HK-2 (cell line): Measurements from ENCODE around the gene TBP.

Source experiments
- DNase-seq: peaks from one replicate; pipeline ENCODE4 v3.0.0-alpha.2; 2018; ENCODE audit not compliant: unreplicated experiment

TBP gene

DNA sequence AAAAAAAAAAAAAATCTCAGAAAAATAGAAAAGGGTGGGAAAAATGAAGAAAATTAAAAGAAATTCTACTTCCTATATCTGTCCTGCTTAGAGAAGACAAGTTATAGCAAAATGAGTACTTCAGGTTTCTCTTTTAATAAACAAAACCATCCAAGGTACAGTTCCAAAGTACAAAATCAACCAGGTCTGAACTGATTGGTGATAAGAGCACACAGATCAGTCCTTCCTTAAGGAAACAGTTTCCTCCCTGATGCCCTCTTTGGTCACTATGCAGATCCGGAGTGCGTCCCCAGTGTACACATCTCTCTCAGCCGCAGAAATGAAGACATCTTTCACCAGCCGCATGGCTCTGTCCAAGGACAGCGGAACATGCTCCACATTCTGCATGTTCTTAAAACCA lies 19.2 kb upstream of the TBP start:
- no peak for DNase-seq

GRCh38 chr6:170536671-170537070 lies 17.5 kb upstream of the TBP start:
- no peak for DNase-seq

DNA sequence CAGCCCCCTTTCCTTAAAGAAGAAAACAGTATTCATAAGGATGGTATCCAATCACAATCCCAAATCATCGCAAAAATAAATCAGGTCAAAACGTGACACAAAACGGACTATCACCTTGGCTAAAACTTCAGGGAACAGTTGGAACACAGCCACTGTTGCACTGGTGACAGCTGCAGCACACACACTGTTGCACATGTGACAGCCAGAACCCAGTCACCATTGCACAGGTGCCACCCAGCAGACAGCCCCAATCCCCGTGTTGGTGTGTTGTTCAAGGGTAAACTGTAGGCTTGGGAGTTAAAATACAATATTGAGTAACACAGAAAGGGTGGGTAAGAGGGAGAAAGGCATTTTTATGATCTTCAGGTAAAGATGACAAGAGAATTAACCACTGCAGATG lies 16.8 kb upstream of the TBP start:
- DNase-seq, result no peak

GRCh38 chr6:170542031-170542719 lies 12.0 kb upstream of the TBP start:
- DNase-seq, result no peak

- DNase-seq, result no peak
These were observed 8.8 kb upstream of the TBP start for GRCh38 chr6:170545405-170545804.

- peak; percentile 90 for DNase-seq
These were observed 1.2 kb upstream of the TBP start, which contains the start of gene PSMB1 for GRCh38 chr6:170552765-170553533. Gene PSMB1, minus strand, starts transcription at chr6:170553307. Its CDS starts 65 bp downstream, at chr6:170553242.

DNA sequence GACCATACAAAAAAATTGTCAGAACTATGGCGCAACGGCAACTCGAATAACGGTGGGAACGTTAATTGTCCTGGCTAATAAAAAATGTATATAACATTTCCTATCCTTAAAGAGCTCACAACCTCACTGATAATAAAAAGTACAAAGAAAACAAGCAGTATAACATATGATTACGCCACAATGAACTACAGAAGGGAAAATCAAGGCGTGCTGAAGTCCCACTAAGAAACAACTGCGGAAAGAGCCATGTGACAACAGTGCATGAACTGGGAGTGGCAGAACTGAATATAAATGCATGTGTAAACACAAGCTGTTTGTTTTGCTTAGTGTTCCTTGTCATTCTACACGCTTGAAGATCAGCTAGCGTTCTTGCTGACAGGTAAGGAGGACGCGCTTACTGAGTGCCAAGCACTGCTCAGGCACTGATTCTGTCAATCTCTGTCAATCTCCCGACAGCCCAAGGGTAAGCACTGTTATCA lies 596 bp upstream of the TBP start:
- DNase-seq, result no peak

DNA sequence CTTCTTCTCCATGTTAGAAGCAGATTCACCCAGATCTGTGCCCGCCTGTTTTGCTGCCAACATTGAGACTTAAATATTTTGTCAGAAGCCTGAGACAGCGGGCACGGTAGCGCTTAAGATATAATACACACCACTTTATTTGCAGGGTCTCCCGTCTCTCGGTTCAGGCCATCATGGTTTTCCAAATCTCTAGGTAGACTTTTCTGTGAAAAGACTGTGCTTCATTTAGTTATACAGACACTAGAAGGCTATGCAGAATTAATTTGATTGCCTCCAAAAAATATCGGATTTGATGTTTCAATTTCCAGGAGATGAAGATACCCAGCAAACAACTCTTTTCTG lies 598 bp downstream of the TBP start:
- DNase-seq, result no peak

DNA sequence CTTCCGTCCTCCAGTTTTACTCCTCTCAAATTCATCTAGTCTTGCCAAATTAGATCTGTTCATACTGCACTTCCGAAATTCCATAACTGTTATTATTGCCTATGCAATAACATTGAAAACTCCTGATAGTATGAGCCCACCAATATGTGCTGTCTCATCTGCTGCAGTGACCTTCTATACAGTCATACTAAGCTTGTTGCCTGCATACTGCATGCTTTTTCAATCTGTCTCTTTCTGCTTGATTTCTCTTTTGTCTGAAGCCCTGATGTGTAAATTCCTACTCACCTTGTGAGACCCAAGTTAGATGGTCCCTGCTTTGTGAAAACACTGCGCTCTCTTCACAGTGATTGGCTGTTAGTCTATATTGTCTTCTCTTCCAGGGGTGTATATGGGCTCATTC lies 1.1 kb downstream of the TBP start:
- no peak for DNase-seq

DNA sequence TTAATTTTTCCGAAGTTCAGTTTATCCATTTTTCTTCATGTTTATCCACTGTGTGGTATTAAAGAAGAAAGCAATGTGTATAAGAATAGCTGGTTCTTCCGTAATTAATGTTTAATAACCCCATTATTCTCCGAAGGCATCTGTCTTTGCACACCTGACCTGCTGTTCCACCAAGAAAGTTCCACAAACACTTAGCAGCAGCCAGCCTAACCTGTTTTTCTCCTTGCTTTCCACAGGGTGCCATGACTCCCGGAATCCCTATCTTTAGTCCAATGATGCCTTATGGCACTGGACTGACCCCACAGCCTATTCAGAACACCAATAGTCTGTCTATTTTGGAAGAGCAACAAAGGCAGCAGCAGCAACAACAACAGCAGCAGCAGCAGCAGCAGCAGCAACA lies 7.4 kb downstream of the TBP start:
- no peak for DNase-seq

- no peak for DNase-seq
These were observed 10.9 kb downstream of the TBP start for GRCh38 chr6:170564936-170565530.

GRCh38 chr6:170572704-170573466 lies 18.7 kb downstream of the TBP start:
- no peak for DNase-seq

DNA sequence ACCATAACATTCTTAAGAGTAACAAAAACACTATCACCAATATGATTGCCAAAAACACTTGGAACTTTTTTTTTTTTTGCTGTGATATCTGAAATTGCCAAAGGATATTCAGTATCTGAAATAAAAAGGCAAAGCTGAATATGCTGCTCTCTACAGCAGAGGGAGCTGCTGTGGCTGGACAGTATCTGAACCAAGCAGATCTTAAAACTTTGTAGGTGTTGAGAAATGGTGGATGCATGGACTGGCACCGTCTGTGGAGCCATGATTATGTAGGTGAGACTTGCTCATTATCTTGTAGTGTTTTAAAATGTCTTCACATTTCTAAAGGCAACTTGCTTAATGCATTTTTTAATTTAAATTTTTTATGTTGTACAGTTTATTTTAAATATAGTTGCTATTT lies 21.1 kb downstream of the TBP start:
- no peak for DNase-seq

GRCh38 chr6:170578909-170579308 lies 24.7 kb downstream of the TBP start:
- no peak for DNase-seq

DNA sequence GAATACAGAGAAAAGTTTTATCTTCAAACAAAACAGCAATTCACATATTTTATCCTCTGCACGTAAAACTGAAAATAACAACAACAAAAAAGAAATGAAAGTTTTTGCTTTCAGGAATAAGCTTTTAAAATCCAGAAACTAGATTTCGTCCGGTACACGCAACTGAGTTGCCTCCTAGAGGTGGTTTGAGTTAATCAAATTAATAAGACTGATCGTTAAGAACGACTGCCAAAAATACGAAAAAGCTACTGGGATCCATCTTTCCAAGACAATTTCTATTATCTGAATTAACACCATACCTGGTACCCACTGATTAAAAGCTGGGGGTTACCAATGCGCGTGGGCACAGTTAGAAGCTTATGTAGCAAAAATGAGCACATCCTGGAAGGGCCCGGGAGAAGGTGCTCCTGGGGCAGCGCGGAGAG lies 29.6 kb downstream of the TBP start:
- DNase-seq, result no peak

DNA sequence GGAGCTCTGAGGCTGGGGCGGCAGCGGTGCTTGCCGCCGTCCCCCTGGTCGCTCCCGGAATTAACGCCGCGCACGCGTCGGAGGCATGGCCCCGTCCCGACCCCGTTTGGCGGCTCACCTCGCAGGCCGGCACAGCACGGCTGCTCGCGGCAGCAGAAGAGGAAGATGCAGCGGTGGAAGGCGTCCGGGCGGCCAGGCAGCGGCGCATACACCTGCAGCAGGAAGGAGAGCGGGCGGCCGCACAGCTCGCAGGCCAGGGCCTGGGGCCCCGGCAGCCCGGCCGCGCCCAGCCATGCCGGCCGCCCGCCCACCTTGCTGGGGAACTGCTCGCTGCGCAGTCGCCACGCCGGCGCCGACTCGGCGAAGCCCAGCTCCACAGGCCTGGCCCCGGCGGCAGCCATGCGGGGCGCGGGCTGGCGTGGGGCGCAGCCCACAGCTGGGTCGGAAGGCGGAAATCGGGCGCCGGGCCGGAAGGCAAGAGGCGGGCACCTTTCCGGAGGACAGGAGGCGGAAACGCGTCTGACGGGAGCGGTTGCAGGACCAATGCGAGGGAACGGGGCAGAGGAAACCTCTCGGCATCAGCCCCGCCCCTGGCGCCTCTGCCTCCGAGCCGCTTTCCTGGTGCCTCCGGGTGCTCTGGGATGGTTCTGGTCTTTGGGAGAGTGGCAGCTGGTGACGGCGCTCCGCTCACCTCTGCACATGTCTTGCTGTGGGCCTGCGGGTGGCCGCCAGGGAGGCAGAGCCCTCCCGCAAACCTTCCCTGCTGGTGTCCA lies 30.2 kb downstream of the TBP start, which contains the start of gene PDCD2:
PDCD2 (minus strand) TSS at position 457 of the 773 bp plus-strand sequence; CDS start at position 401, 56 bp downstream.
- peak; percentile 93 for DNase-seq

DNA sequence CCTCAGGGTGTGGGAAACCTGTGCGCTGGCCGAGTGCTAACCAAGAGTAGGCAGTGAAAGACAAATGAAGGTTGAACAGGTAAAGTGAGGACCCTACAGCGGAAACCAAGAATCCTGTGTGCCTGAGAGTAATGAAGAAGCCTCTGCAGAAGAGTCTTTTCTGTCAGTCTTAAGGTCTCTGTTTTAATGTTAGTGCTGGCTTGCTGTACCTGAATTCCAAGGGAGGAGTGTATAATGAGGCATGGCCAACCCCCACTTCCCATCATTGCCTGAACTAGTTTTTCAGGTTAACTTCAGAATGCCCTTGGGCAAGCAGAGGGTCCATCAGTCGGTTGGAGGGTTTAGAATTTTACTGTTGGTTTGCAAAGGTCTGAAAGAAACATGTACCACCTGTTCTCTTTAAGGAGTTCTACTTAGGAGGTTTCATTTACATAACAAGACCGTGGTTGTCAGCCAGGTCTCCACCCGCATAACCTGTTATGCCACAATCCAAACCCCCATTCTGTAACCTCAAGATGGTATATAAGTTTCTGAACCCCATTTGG lies 30.9 kb downstream of the TBP start:
- no peak for DNase-seq

DNA sequence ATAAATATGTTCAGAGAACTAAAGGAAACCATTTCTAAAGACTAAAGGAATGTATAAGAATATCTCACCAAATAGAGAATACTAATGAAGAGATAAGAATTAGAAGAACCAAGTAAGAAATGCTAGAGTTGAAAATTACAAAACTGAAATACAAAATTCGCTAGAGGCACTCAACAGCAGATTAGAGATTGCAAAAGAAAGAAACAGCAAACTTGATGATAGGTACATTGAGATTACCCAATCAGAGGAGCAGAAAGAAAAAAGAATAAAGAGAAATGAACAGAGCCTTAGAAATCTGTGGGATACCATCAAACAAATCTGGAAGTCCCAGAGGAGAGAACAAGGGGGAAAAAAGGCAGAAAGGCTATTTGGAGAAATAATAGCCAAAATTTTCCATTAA lies 36.6 kb downstream of the TBP start:
- no peak for DNase-seq

DNA sequence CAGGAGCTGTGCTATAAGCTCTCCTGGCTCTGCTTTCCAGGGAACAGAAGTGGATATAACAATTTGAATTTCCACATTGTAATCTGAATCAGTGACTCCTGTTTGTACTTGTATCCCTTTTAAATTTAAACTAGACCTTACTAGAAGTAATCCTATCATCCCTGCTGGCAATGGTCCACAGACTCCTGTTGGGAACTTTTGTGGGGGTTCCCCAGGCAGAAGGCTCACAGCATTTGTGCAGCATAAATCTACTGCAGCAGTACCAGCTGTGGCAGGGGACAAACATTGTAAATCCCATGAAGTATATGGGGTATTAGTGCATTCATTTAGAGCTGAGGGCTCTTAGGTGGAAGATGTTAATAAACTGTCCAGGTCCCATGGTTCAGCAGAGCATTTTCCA lies 42.3 kb downstream of the TBP start:
- DNase-seq, result no peak

DNA sequence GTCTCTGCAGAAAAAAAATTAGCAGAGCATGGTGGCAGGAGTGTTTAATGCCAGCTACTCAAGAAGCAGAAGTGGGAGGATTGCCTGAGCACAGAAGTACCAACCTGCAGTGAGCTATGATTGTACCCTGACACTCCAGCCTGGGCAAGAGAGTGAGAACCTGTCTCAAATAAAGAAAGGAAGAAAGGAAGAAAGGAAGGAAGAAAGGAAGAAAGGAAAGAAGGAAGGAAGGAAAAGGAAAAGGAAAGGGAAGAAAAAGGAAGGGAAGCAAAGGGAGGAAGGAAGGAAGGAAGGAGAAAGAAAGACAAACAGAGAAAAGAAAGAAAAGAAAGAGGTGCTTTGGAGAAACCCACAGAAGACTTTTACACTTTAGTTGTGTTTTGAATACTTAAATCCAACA lies 43.1 kb downstream of the TBP start:
- DNase-seq, result no peak
